Gastroesophageal sphincter (tissue), 4 donors: ENCODE results near the gene LURAP1L. TPM values are rescaled to one million over a fixed set of nuclear protein-coding genes. Genes with fewer than 3 reads are reported as not detected.

ENCODE experiments used
- ATAC-seq: fragments of 150-250 bp; one replicate; pipeline ENCODE4 v1.9.1; 2016; ENCODE audit warnings: mild to moderate bottlenecking, moderate library complexity
- H3K27ac ChIP-seq, 4 donors: fragments of 200-600 bp; sonication (generic) in 3 of 4; 1 replicate in 3 of 4; 2 replicates in 1 of 4; pipeline ENCODE4 v1.5.1; 2016 to 2019
- H3K27me3 ChIP-seq: fragments of 200-600 bp; sonication (generic); one replicate; pipeline ENCODE4 v1.5.1; 2019
- H3K36me3 ChIP-seq, 2 donors: fragments of 200-600 bp; sonication (generic); one replicate each; pipeline ENCODE4 v1.5.1; 2019; ENCODE audit warnings: control low read depth in 1 of 2
- H3K4me1 ChIP-seq, 3 donors: fragments of 200-600 bp; sonication (generic); 1 replicate in 2 of 3; 2 replicates in 1 of 3; pipeline ENCODE4 v1.5.1; 2016 to 2019; ENCODE audit warnings: control low read depth in 2 of 3
- H3K4me3 ChIP-seq, 2 donors: fragments of 200-600 bp; sonication (generic); one replicate each; pipeline ENCODE4 v1.5.1; 2019; ENCODE audit warnings: mild to moderate bottlenecking in 1 of 2, moderate library complexity in 1 of 2
- H3K9me3 ChIP-seq, 3 donors: fragments of 200-600 bp; sonication (generic); one replicate each; pipeline ENCODE4 v1.5.1; 2017 to 2019; ENCODE audit warnings: control low read depth in 2 of 3
- EP300 ChIP-seq: sonication (generic); formaldehyde crosslinking; IDR thresholded peaks from one replicate; pipeline ENCODE4 v1.6.1; 2017; ENCODE audit warnings: antibody characterized with exemption, mild to moderate bottlenecking
- POLR2A ChIP-seq, 2 donors: fragments of 450-650 bp; IDR thresholded peaks; one replicate each; pipeline ENCODE4 v1.6.1; 2017; ENCODE audit warnings: antibody characterized with exemption in 2 of 2, mild to moderate bottlenecking in 2 of 2, moderate library complexity in 1 of 2
- POLR2AphosphoS5 ChIP-seq: sonication (generic); formaldehyde crosslinking; IDR thresholded peaks from one replicate; pipeline ENCODE4 v1.6.1; 2017; ENCODE audit warnings: antibody characterized with exemption
- WGBS, 2 donors: methylation state at CpG; one replicate each; pipeline ENCODE4 v1.1.5; 2018; ENCODE audit warnings: low coverage in 1 of 2; 5-methylcytosine and 5-hydroxymethylcytosine counted together
- total RNA-seq, 4 donors: library from RNA; depleted of rRNA; stranded (reverse); fragments of >200 nt; gene quantifications; one replicate each; pipeline ENCODE4 v1.1.0, GENCODE V29; 2016
- TF ChIP-seq, protein P1 (sequence below), 4 experiments: fragments of 200-600 bp in 2 of 4; fragments of 450-650 bp in 2 of 4; sonication (generic) in 1 of 4; IDR thresholded peaks; one replicate each; pipeline ENCODE4 v1.5.1; 2017 to 2019; ENCODE audit warnings: antibody characterized with exemption in 4 of 4, mild to moderate bottlenecking in 2 of 4, moderate library complexity in 2 of 4

The LURAP1L gene
- total RNA-seq, 4 donors from 2014 or later = 13.7 to 29.6 (median 22.7) TPM

DNA sequence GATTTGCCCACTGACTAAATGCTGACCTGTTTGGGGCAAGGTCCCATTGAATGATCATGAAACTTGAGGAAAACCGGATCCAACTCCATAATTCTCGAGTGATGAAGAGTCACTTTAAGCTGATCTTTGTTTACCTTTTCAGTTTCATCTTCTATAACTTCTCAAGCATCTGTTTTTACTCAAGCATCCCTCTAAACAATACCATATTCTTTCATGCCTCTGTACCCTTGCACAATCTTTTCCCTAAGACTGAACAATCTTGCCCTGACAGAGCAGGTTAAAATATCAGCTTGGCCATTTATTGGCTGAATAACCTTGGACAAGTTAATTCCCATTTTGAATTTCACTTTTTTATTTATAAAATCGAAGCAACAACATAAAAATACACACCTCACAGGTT, 41.8 kb upstream of the LURAP1L start:
- no peak overlapping the region for H3K4me3 ChIP-seq
- H3K9me3 ChIP-seq = peaks cover 0 to 13% (median 0%) of the 10 kb centered on the region in 3 donors
- TF ChIP-seq POLR2A (IDR thresholded peaks at IDR 0.05) (no peak), POLR2AphosphoS5 (no peak), EP300 (no peak)
- H3K27me3 ChIP-seq = no peaks in the 10 kb centered on the region
- 80 to 100% methylated on average over 2 to 3 of the region's 3 CpGs for WGBS, 2 donors
- ATAC-seq = no peak
- H3K36me3 ChIP-seq = no peaks in the 10 kb centered on the region
- H3K4me1 ChIP-seq = no peaks in the 10 kb centered on the region
- no peak overlapping the region for H3K27ac ChIP-seq

DNA sequence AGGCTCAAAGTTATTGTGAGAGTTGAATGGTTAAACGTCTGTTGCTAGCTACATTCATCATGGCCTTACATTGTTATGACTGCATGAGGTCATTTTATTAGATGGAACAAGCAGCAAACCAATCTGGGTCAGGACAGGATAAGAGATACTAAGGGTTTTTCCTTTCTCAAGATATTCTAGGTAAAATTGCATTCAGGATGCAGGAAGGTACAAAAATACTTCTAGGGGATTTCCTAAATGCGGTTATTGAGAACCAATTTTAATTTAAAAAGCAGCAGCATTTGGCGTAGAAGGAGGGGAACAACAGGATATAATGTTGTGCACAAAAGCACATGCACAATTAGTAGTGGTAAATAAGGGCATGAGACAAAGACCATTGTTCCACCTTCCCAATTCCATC, 39.2 kb upstream of the LURAP1L start:
- no peak for ATAC-seq
- H3K4me1 ChIP-seq = no peaks in the 10 kb centered on the region
- 54 to 62% methylated on average over 3 of the region's 3 CpGs for WGBS, 2 donors

DNA sequence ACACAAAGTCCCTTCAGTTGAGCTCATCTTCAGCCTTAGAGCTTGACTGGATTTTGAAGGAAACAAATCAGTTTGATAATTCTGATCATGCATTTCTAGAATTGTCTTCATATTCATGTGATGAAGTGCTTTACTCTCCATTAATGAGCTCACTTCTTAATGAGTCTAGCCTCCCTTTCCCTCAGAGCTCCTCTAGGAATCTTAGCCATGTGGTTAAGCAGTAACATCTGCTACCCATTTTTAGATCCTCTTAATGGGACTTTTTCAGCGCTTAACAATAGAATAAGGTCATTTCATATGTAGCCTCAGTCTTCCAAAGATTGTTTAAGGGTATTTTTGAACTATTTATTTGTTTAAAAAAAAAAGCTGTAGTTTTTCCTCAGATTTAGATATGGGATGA, 36.9 kb upstream of the LURAP1L start:
- Histone ChIP-seq H3K4me3 (no peak overlapping the region), H3K36me3 (no peaks in the 10 kb centered on the region), H3K27ac (no peak overlapping the region), H3K9me3 (peaks cover 0 to 13% (median 0%) of the 10 kb centered on the region in 3 donors), H3K4me1 (no peaks in the 10 kb centered on the region), H3K27me3 (no peaks in the 10 kb centered on the region)
- no peak for ATAC-seq
- no CpG with 5 or more reads among the region's 1 CpG for WGBS, 2 donors
- TF ChIP-seq EP300 (no peak), POLR2A (IDR thresholded peaks at IDR 0.05) (no peak), POLR2AphosphoS5 (no peak)
- TF ChIP-seq, protein P1, sequence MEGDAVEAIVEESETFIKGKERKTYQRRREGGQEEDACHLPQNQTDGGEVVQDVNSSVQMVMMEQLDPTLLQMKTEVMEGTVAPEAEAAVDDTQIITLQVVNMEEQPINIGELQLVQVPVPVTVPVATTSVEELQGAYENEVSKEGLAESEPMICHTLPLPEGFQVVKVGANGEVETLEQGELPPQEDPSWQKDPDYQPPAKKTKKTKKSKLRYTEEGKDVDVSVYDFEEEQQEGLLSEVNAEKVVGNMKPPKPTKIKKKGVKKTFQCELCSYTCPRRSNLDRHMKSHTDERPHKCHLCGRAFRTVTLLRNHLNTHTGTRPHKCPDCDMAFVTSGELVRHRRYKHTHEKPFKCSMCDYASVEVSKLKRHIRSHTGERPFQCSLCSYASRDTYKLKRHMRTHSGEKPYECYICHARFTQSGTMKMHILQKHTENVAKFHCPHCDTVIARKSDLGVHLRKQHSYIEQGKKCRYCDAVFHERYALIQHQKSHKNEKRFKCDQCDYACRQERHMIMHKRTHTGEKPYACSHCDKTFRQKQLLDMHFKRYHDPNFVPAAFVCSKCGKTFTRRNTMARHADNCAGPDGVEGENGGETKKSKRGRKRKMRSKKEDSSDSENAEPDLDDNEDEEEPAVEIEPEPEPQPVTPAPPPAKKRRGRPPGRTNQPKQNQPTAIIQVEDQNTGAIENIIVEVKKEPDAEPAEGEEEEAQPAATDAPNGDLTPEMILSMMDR (IDR thresholded peaks at IDR 0.05) = no peak

More for the DNA sequence above, 39.2 kb upstream of the LURAP1L start:
- Histone ChIP-seq H3K27ac (no peak overlapping the region), H3K9me3 (peaks cover 0 to 13% (median 0%) of the 10 kb centered on the region in 3 donors), H3K36me3 (no peaks in the 10 kb centered on the region), H3K27me3 (no peaks in the 10 kb centered on the region), H3K4me3 (no peak overlapping the region)
- TF ChIP-seq POLR2A (IDR thresholded peaks at IDR 0.05) = no peak
- no peak for TF ChIP-seq POLR2AphosphoS5
- TF ChIP-seq, protein P1 (IDR thresholded peaks at IDR 0.05) = no peak
- no peak for TF ChIP-seq EP300

DNA sequence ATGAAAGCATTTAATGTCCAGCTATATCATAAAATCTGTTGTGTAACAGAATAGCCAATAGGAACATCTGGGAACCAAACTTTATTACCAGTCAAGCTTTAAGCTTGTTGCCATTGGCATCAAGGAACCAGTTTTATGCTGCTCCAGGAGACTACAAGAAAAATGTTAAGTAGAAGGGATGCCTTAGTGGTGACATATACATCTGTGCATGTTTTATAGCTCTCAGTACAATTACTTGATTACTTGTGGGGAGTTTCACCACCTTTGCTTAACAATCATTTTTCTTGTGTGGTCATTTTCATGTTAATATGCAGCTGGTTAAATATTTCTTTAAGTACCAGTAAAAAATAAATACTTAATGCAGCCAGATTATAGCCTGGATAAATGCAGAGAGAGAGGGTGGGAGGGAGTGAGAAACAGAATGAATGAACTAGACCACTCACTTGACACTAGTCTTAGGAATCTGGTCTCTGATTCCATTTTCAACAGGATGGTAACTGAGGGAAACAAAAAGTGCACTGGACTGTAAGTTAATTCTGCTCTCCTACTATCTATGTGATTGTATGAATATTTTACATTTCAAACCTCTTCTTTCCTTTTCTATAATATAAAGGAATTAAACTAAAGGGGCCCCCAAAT, 35.7 kb upstream of the LURAP1L start:
- no peaks in the 10 kb centered on the region for H3K4me1 ChIP-seq
- H3K36me3 ChIP-seq = no peaks in the 10 kb centered on the region
- no peak overlapping the region for H3K4me3 ChIP-seq
- no peak overlapping the region for H3K27ac ChIP-seq
- no peaks in the 10 kb centered on the region for H3K27me3 ChIP-seq
- H3K9me3 ChIP-seq = peaks cover 0 to 10% (median 0%) of the 10 kb centered on the region in 3 donors
- ATAC-seq = no peak
- TF ChIP-seq POLR2A (IDR thresholded peaks at IDR 0.05) = no peak
- no peak for TF ChIP-seq POLR2AphosphoS5
- TF ChIP-seq, protein P1 (IDR thresholded peaks at IDR 0.05) = no peak
- no peak for TF ChIP-seq EP300

DNA sequence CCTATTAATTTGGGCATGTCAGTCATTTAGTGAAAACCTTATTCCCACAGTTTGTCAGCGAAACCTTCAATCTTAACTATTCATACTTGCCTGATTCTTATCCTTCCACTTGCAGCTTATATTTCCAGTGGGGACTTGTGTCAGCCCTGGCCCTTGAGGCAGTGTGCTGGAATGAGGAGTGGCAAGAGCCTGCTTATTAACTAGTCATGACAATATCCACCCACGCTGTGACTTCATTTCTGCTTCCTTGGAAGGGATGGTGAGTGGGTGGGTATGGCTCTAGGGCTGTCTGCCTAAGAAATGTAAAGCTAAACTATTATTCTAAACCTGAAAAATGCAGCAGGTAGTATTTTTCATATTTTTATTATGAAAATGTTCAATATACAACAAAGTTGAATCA, 34.0 kb upstream of the LURAP1L start:
- H3K27me3 ChIP-seq = no peaks in the 10 kb centered on the region
- no peaks in the 10 kb centered on the region for H3K9me3 ChIP-seq
- 96 to 100% methylated on average over 1 to 2 of the region's 2 CpGs for WGBS, 2 donors
- no peaks in the 10 kb centered on the region for H3K4me1 ChIP-seq
- no peak for TF ChIP-seq POLR2AphosphoS5
- no peak for TF ChIP-seq EP300
- TF ChIP-seq POLR2A (IDR thresholded peaks at IDR 0.05) = no peak
- TF ChIP-seq, protein P1 (IDR thresholded peaks at IDR 0.05) = no peak
- H3K27ac ChIP-seq = no peak overlapping the region
- H3K36me3 ChIP-seq = no peaks in the 10 kb centered on the region
- H3K4me3 ChIP-seq = no peak overlapping the region
- no peak for ATAC-seq
